Lung (tissue), 12 donors: Measurements from ENCODE around the gene FBXO4. TPM values are rescaled to one million over a fixed set of nuclear protein-coding genes. Genes with fewer than 3 reads are reported as not detected.
A peak's percentile ranks its signal among the peaks of the same experiment; 100 is the strongest.

Experiments used
- ATAC-seq: fragments of 200-7000 bp; cut with Tn5 transposase; one replicate; pipeline ENCODE4 v1.9.1; 2020; ENCODE audit warnings: moderate number of reproducible peaks; ENCODE audit not compliant: insufficient read depth, low FRiP score
- DNase-seq, 3 donors: peaks; one replicate each; pipeline ENCODE4 v3.0.0-alpha.2; 2013 to 2017
- H3K27ac ChIP-seq, 2 donors: one replicate each; pipeline ENCODE4 v1.5.1; 2013; ENCODE audit warnings: mild to moderate bottlenecking in 2 of 2, moderate library complexity in 2 of 2, control low read depth in 1 of 2, inconsistent platforms in 1 of 2, low read depth in 1 of 2, low read length in 1 of 2
- H3K27me3 ChIP-seq, 3 donors: one replicate each; pipeline ENCODE4 v1.5.1; 2013; ENCODE audit warnings: low read length in 2 of 3; ENCODE audit not compliant: control insufficient read depth in 3 of 3, insufficient read depth in 3 of 3
- H3K36me3 ChIP-seq, 4 donors: one replicate each; pipeline ENCODE4 v1.5.1; 2013; ENCODE audit warnings: low read length in 4 of 4, mild to moderate bottlenecking in 1 of 4, moderate library complexity in 1 of 4; ENCODE audit not compliant: control insufficient read depth in 4 of 4, insufficient read depth in 4 of 4
- H3K4me1 ChIP-seq, 5 donors: one replicate each; pipeline ENCODE4 v1.5.1; 2013; ENCODE audit warnings: low read length in 5 of 5, mild to moderate bottlenecking in 2 of 5, moderate library complexity in 1 of 5; ENCODE audit not compliant: control insufficient read depth in 5 of 5, insufficient read depth in 5 of 5
- H3K4me3 ChIP-seq: one replicate; pipeline ENCODE4 v1.5.1; 2013; ENCODE audit warnings: mild to moderate bottlenecking, control low read depth, moderate library complexity
- H3K9ac ChIP-seq, 2 donors: one replicate each; pipeline ENCODE4 v1.5.1; 2013; ENCODE audit warnings: low read length in 2 of 2, control low read depth in 1 of 2; ENCODE audit not compliant: insufficient read depth in 1 of 2
- H3K9me3 ChIP-seq, 4 donors: one replicate each; pipeline ENCODE4 v1.5.1; 2013; ENCODE audit warnings: low read length in 3 of 4, mild to moderate bottlenecking in 1 of 4, moderate library complexity in 1 of 4; ENCODE audit not compliant: control insufficient read depth in 4 of 4, insufficient read depth in 3 of 4
- WGBS, 2 donors: extraction: QIAGEN DNeasy Blood & Tissue Kit; methylation state at CpG; one replicate each; pipeline ENCODE4 v1.1.7; 2013; 5-methylcytosine and 5-hydroxymethylcytosine counted together
- polyA plus RNA-seq, 2 donors: library from polyadenylated mRNA; stranded (reverse); fragments of 200-250 nt; gene quantifications; one replicate each; pipeline ENCODE4 v1.2.1, GENCODE V29; 2013
- total RNA-seq, 2 donors: library from RNA; depleted of rRNA in 1 of 2; stranded (reverse); fragments of >200 nt in 1 of 2; gene quantifications; one replicate each; pipeline ENCODE4 v1.2.1, GENCODE V29; 2014 to 2021
- TF ChIP-seq, protein P1 (sequence below): IDR thresholded peaks from 2 replicates; pipeline ENCODE4 v1.5.1; 2012; ENCODE audit warnings: mild to moderate bottlenecking; ENCODE audit errors: control extremely low read depth, extremely low read depth
- donor health status: control.
- donor health status: control.
- donor health status: Bipolar disorder and iron deficiency.
- donor health status: healthy.
- donor health status: DM: yes; HTN: yes; CAD: no.

FBXO4 gene
- total and polyA plus RNA-seq, 4 donors: 7.7 to 19.3 (median 13.7) TPM

DNA sequence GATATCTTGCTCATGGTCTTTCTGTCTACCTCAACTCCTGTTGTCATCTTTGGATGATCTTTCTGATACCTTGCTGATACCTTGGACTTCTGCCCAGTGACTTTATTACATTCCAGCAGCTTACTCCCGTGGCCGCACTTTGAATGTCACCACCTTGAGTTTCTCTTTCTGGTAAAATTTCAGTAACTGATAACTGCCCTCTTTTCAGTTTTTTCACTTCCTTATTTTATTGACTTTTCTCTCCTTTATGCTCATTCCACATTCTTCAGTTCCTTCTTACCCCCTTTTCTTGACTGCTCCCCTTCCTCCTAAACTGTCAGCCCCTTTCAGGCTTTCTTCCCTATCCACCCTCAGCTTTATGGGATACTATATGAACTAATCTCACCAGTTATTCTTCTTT lies 7.0 kb upstream of the FBXO4 start:
- H3K9me3 ChIP-seq: no peaks in the 10 kb centered on the region
- H3K9ac ChIP-seq: no peak overlapping the region
- H3K36me3 ChIP-seq: peaks cover 15 to 30% (median 22%) of the 10 kb centered on the region in 4 donors
- 70 to 79% methylated on average over 2 of the region's 2 CpGs for WGBS, 2 donors
- no peak overlapping the region for H3K27ac ChIP-seq
- DNase-seq: no peak
- no peaks in the 10 kb centered on the region for H3K4me1 ChIP-seq
- TF ChIP-seq, protein P1, sequence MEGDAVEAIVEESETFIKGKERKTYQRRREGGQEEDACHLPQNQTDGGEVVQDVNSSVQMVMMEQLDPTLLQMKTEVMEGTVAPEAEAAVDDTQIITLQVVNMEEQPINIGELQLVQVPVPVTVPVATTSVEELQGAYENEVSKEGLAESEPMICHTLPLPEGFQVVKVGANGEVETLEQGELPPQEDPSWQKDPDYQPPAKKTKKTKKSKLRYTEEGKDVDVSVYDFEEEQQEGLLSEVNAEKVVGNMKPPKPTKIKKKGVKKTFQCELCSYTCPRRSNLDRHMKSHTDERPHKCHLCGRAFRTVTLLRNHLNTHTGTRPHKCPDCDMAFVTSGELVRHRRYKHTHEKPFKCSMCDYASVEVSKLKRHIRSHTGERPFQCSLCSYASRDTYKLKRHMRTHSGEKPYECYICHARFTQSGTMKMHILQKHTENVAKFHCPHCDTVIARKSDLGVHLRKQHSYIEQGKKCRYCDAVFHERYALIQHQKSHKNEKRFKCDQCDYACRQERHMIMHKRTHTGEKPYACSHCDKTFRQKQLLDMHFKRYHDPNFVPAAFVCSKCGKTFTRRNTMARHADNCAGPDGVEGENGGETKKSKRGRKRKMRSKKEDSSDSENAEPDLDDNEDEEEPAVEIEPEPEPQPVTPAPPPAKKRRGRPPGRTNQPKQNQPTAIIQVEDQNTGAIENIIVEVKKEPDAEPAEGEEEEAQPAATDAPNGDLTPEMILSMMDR: no peak
- no peak for ATAC-seq
- no peak overlapping the region for H3K4me3 ChIP-seq
- no peaks in the 10 kb centered on the region for H3K27me3 ChIP-seq

DNA sequence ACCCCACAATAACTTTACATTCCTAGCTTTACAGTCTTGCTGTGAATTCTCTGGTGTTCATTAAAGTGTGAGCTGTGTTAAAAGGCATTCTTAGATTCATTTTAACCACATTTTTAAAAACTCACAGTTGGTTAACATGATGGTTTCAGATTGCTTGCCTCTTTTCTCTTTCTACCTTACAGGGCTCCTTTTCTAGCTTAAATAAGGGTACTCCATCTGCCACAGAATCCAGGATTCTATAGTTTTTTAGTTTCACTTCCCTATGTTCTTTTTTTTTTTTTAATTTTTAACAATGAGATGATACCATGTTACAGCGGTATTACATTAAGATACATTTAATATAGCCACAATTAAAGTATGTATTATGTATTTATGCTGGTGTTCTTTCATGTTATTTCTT lies 3.9 kb upstream of the FBXO4 start:
- Histone ChIP-seq H3K36me3 (peaks cover 11 to 25% (median 14%) of the 10 kb centered on the region in 4 donors), H3K4me1 (peaks cover 0 to 12% (median 0%) of the 10 kb centered on the region in 5 donors), H3K4me3 (no peak overlapping the region), H3K27ac (no peak overlapping the region), H3K9ac (no peak overlapping the region), H3K27me3 (no peaks in the 10 kb centered on the region), H3K9me3 (no peaks in the 10 kb centered on the region)
- WGBS, 2 donors: 95 to 98% methylated on average over 1 of the region's 1 CpG
- ATAC-seq (no peak), DNase-seq (no peak)
- TF ChIP-seq, protein P1: no peak

- DNase-seq (no peak), ATAC-seq (no peak)
- H3K9me3 ChIP-seq: no peaks in the 10 kb centered on the region
- peaks cover 11 to 25% (median 14%) of the 10 kb centered on the region in 4 donors for H3K36me3 ChIP-seq
- no peaks in the 10 kb centered on the region for H3K27me3 ChIP-seq
- no peak overlapping the region for H3K9ac ChIP-seq
- H3K27ac ChIP-seq: no peak overlapping the region
- 71 to 88% methylated on average over 1 of the region's 1 CpG for WGBS, 2 donors
- no peak overlapping the region for H3K4me3 ChIP-seq
- TF ChIP-seq, protein P1: no peak
- peaks cover 0 to 12% (median 0%) of the 10 kb centered on the region in 5 donors for H3K4me1 ChIP-seq
Observed at GRCh38 chr5:41921874-41922273, 3.2 kb upstream of the FBXO4 start.

- Histone ChIP-seq H3K9ac (peak overlapping the region; percentile 71 to 75), H3K27ac (peak overlapping the region; percentile 93 to 99), H3K4me3 (peak overlapping the region; percentile 87), H3K9me3 (no peaks in the 10 kb centered on the region), H3K4me1 (peaks cover 0 to 12% (median 0%) of the 10 kb centered on the region in 5 donors), H3K27me3 (no peaks in the 10 kb centered on the region), H3K36me3 (peaks cover 2 to 11% (median 6%) of the 10 kb centered on the region in 4 donors)
- DNase-seq (no peak), ATAC-seq (no peak)
- WGBS, 2 donors: 49 to 70% methylated on average over 4 of the region's 4 CpGs
- TF ChIP-seq, protein P1: no peak
Observed at GRCh38 chr5:41924526-41924871, 582 bp upstream of the FBXO4 start.
